IMR-90 (cell line): ENCODE results near the gene ALKBH7. TPM values are rescaled to one million over a fixed set of nuclear protein-coding genes. Genes with fewer than 3 reads are reported as not detected.

Experiments used
- ATAC-seq: fragments of 200-7000 bp; cut with Tn5 transposase; 2 replicates; pipeline ENCODE4 v1.9.1; 2020; ENCODE audit warnings: low read depth, mild to moderate bottlenecking, moderate library complexity
- BruUV-seq: library from RNA; stranded (reverse); fragments of 400-500 nt; replicated peaks from 2 replicates; lab custom pipeline; 2021; lab: Mats Ljungman, UMichigan
- CTCF ChIA-PET: fragments of 300-600 bp; formaldehyde crosslinking; extraction: SDS; loops from one replicate; lab custom pipeline; 2021; ENCODE audit warnings: antibody characterized with exemption; lab: Yijun Ruan, JAX
- POLR2A ChIA-PET: fragments of 300-600 bp; sonication (Branson Sonifier 250); formaldehyde crosslinking; loops from one replicate; lab custom pipeline; 2022; ENCODE audit warnings: antibody characterized with exemption; ENCODE audit not compliant: unreplicated experiment; lab: Charles Lee
- DNase-seq: peaks from one replicate; pipeline ENCODE4 v3.0.0; 2013
- H2AFZ ChIP-seq: replicated peaks from 2 replicates; pipeline ENCODE3; 2013; ENCODE audit warnings: low read length, mild to moderate bottlenecking; ENCODE audit not compliant: poor library complexity
- H2AK5ac ChIP-seq: 2 replicates; pipeline ENCODE4 v1.6.1; 2013; ENCODE audit warnings: low read depth, low read length, inconsistent platforms
- H2AK9ac ChIP-seq: replicated peaks from 2 replicates; pipeline ENCODE3; 2013; ENCODE audit warnings: mild to moderate bottlenecking, low read depth, low read length, moderate library complexity; ENCODE audit not compliant: poor library complexity
- H2BK120ac ChIP-seq: 2 replicates; pipeline ENCODE4 v1.6.1; 2013; ENCODE audit warnings: low read depth, low read length, inconsistent platforms
- H2BK15ac ChIP-seq: 3 replicates; pipeline ENCODE4 v1.6.1; 2013; ENCODE audit warnings: low read depth, low read length, inconsistent platforms
- H2BK20ac ChIP-seq: 2 replicates; pipeline ENCODE4 v1.6.1; 2013; ENCODE audit warnings: low read depth, mild to moderate bottlenecking, inconsistent platforms, low read length, moderate library complexity
- H2BK5ac ChIP-seq: 2 replicates; pipeline ENCODE4 v1.6.1; 2013; ENCODE audit warnings: mild to moderate bottlenecking, low read depth, low read length, inconsistent platforms; ENCODE audit not compliant: poor library complexity, severe bottlenecking
- H3K14ac ChIP-seq: replicated peaks from 2 replicates; pipeline ENCODE4 v1.6.1; 2013; ENCODE audit warnings: low read depth, low read length, inconsistent platforms
- H3K18ac ChIP-seq: 2 replicates; pipeline ENCODE4 v1.6.1; 2013; ENCODE audit warnings: low read depth, low read length, control low read depth
- H3K23ac ChIP-seq: 2 replicates; pipeline ENCODE4 v1.6.1; 2013; ENCODE audit warnings: low read depth, low read length, inconsistent platforms
- H3K27ac ChIP-seq: 2 replicates; pipeline ENCODE4 v1.5.1; 2013; ENCODE audit warnings: mild to moderate bottlenecking, control low read depth, low read length; ENCODE audit not compliant: insufficient read depth
- H3K27me3 ChIP-seq: 2 replicates; pipeline ENCODE4 v1.6.1; 2013; ENCODE audit warnings: low read length; ENCODE audit not compliant: control insufficient read depth, insufficient read depth
- H3K36me3 ChIP-seq: 2 replicates; pipeline ENCODE4 v1.6.1; 2013; ENCODE audit warnings: low read length, mixed read lengths; ENCODE audit not compliant: control insufficient read depth, insufficient read depth
- H3K4ac ChIP-seq: 2 replicates; pipeline ENCODE4 v1.6.1; 2013; ENCODE audit warnings: low read depth, low read length, inconsistent platforms
- H3K4me1 ChIP-seq: 2 replicates; pipeline ENCODE4 v1.6.1; 2013; ENCODE audit warnings: low read length, mixed read lengths; ENCODE audit not compliant: control insufficient read depth, insufficient read depth
- H3K4me2 ChIP-seq: 2 replicates; pipeline ENCODE4 v1.6.1; 2013; ENCODE audit warnings: low read depth, mild to moderate bottlenecking, control low read depth, low read length, moderate library complexity
- H3K4me3 ChIP-seq: 2 replicates; pipeline ENCODE4 v1.5.1; 2013; ENCODE audit warnings: low read depth, mild to moderate bottlenecking, control low read depth, low read length, moderate library complexity; ENCODE audit not compliant: insufficient read depth
- H3K56ac ChIP-seq: 2 replicates; pipeline ENCODE4 v1.6.1; 2013; ENCODE audit warnings: low read length, inconsistent platforms; ENCODE audit not compliant: insufficient read depth; ENCODE audit errors: extremely low read depth
- H3K79me1 ChIP-seq, 2 experiments: 2 replicates each; pipeline ENCODE4 v1.6.1; 2013; ENCODE audit warnings: low read length in 2 of 2, inconsistent platforms in 1 of 2, low read depth in 1 of 2
- H3K9ac ChIP-seq: 2 replicates; pipeline ENCODE4 v1.6.1; 2013; ENCODE audit warnings: low read depth, low read length, control low read depth
- H3K9me1 ChIP-seq: 2 replicates; pipeline ENCODE4 v1.6.1; 2013; ENCODE audit warnings: low read length, inconsistent platforms; ENCODE audit not compliant: insufficient read depth
- H3K9me3 ChIP-seq: 2 replicates; pipeline ENCODE4 v1.6.1; 2013; ENCODE audit warnings: low read length; ENCODE audit not compliant: control insufficient read depth, insufficient read depth
- H4K20me1 ChIP-seq: 2 replicates; pipeline ENCODE4 v1.6.1; 2013; ENCODE audit warnings: low read length, inconsistent platforms; ENCODE audit not compliant: insufficient read depth
- H4K5ac ChIP-seq: 2 replicates; pipeline ENCODE4 v1.6.1; 2013; ENCODE audit warnings: mild to moderate bottlenecking, low read depth, low read length, control low read depth
- H4K8ac ChIP-seq, 2 experiments: 2 replicates each; pipeline ENCODE4 v1.6.1; 2013; ENCODE audit warnings: low read depth in 2 of 2, low read length in 2 of 2, control low read depth in 1 of 2, inconsistent platforms in 1 of 2
- H4K91ac ChIP-seq: 2 replicates; pipeline ENCODE4 v1.6.1; 2013; ENCODE audit warnings: low read depth, low read length, inconsistent platforms; ENCODE audit not compliant: insufficient read depth
- BHLHE40 ChIP-seq: fragments of 150-350 bp; IDR thresholded peaks from 2 replicates; pipeline ENCODE4 v1.6.1; 2016; ENCODE audit warnings: mild to moderate bottlenecking, low read depth, low read length
- CEBPB ChIP-seq: IDR thresholded peaks from 2 replicates; pipeline ENCODE4 v1.6.1; 2012; ENCODE audit warnings: low read depth, low read length, improper control_type of control experiment
- CHD1 ChIP-seq: IDR thresholded peaks from 2 replicates; pipeline ENCODE4 v1.6.1; 2012; ENCODE audit warnings: low read depth, low read length, improper control_type of control experiment
- CTCF ChIP-seq: conservative IDR thresholded peaks from 2 replicates; pipeline ENCODE4 v1.5.1; 2012; ENCODE audit warnings: mild to moderate bottlenecking, low read depth, low read length, improper control_type of control experiment
- ELK1 ChIP-seq: fragments of 150-350 bp; IDR thresholded peaks from 2 replicates; pipeline ENCODE4 v1.6.1; 2016; ENCODE audit warnings: low read depth, mild to moderate bottlenecking, low read length, moderate library complexity, borderline replicate concordance
- FOS ChIP-seq: fragments of 150-350 bp; IDR thresholded peaks from 2 replicates; pipeline ENCODE4 v1.6.1; 2016; ENCODE audit warnings: low read depth, low read length
- MAFK ChIP-seq: IDR thresholded peaks from 2 replicates; pipeline ENCODE4 v1.6.1; 2012; ENCODE audit warnings: low read depth, low read length, improper control_type of control experiment
- MAZ ChIP-seq: IDR thresholded peaks from 2 replicates; pipeline ENCODE4 v1.6.1; 2012; ENCODE audit warnings: low read depth, mild to moderate bottlenecking, low read length, improper control_type of control experiment, moderate library complexity, borderline replicate concordance
- MXI1 ChIP-seq: IDR thresholded peaks from 2 replicates; pipeline ENCODE4 v1.6.1; 2012; ENCODE audit warnings: low read depth, mild to moderate bottlenecking, low read length, moderate library complexity, borderline replicate concordance
- NFE2L2 ChIP-seq: fragments of 150-350 bp; IDR thresholded peaks from 2 replicates; pipeline ENCODE4 v1.6.1; 2016; ENCODE audit warnings: low read depth, mild to moderate bottlenecking, low read length
- POLR2A ChIP-seq: IDR thresholded peaks from 2 replicates; pipeline ENCODE4 v1.6.1; 2012; ENCODE audit warnings: mild to moderate bottlenecking, low read depth, low read length
- RAD21 ChIP-seq: IDR thresholded peaks from 2 replicates; pipeline ENCODE4 v1.6.1; 2012; ENCODE audit warnings: low read length, improper control_type of control experiment
- RCOR1 ChIP-seq: IDR thresholded peaks from 2 replicates; pipeline ENCODE4 v1.6.1; 2012; ENCODE audit warnings: mild to moderate bottlenecking, low read length, improper control_type of control experiment; ENCODE audit not compliant: insufficient replicate concordance
- RFX5 ChIP-seq: IDR thresholded peaks from 2 replicates; pipeline ENCODE4 v1.8.0; 2012; ENCODE audit warnings: low read depth, mild to moderate bottlenecking, low read length, moderate library complexity
- SMC3 ChIP-seq: fragments of 150-350 bp; IDR thresholded peaks from 2 replicates; pipeline ENCODE4 v1.6.1; 2016; ENCODE audit warnings: low read depth, mild to moderate bottlenecking, antibody characterized with exemption, low read length, moderate library complexity
- USF2 ChIP-seq: fragments of 150-350 bp; IDR thresholded peaks from 2 replicates; pipeline ENCODE4 v1.6.1; 2017; ENCODE audit warnings: mild to moderate bottlenecking, antibody characterized with exemption, low read length, low read depth
- WGBS, 2 experiments: methylation state at CpG; one replicate each; pipeline versions ENCODE4 v1.1.5 to v1.1.7; 2013; ENCODE audit warnings: missing lambda C conversion rate in 2 of 2; ENCODE audit not compliant: insufficient read length in 1 of 2; ENCODE audit errors: extremely low coverage in 2 of 2; 5-methylcytosine and 5-hydroxymethylcytosine counted together
- dilution Hi-C: fragments of 300-500 bp; cut with HindIII; formaldehyde crosslinking; loops from one replicate; pipeline ENCODE4 v1.14.3; 2018; ENCODE audit warnings: low sequenced_read_pairs; ENCODE audit not compliant: unreplicated experiment
- in situ Hi-C: fragments of 300-500 bp; cut with MboI; formaldehyde crosslinking; loops from 3 replicates; pipeline ENCODE4 v1.14.3; 2019; ENCODE audit warnings: low sequenced_read_pairs, inconsistent platforms, mixed read lengths
- intact Hi-C: fragments of 100-400 bp; cut with micrococcal nuclease; formaldehyde crosslinking; loops from 2 replicates; pipeline ENCODE4 v1.10.0; 2022
- polyA plus RNA-seq, 3 experiments: library from polyadenylated mRNA; depleted of rRNA; stranded (reverse); fragments of >200 nt; gene quantifications; 2 replicates each; pipeline ENCODE4 v1.2.3, GENCODE V29; 2012; ENCODE audit warnings: low replicate concordance in 1 of 3
- total RNA-seq: library from RNA; depleted of rRNA; stranded (reverse); fragments of >200 nt; gene quantifications from 2 replicates; pipeline ENCODE4 v1.2.3, GENCODE V29; 2012

Gene ALKBH7
- total and polyA plus RNA-seq, 2 of the 4 experiments (the other 2 are of a cell fraction) = 9.3 to 22.5 TPM

- Histone ChIP-seq H3K4ac (no peak overlapping the region), H3K9me3 (no peaks in the 10 kb centered on the region), H3K27ac (no peak overlapping the region), H3K23ac (no peak overlapping the region), H3K36me3 (no peaks in the 10 kb centered on the region), H3K14ac (no peak overlapping the region), H2BK20ac (no peak overlapping the region), H3K56ac (no peak overlapping the region), H3K18ac (no peak overlapping the region), H3K27me3 (no peaks in the 10 kb centered on the region), H2AK5ac (no peak overlapping the region), H2AFZ (no peak overlapping the region), H3K79me1 (peaks cover 0 to 12% of the 10 kb centered on the region in 2 experiments; a peak in 3 of 4 replicates), H2BK120ac (no peak overlapping the region), H3K4me1 (no peaks in the 10 kb centered on the region; the same call in 1 of the 2 replicates), H2BK5ac (no peak overlapping the region), H4K91ac (no peak overlapping the region), H3K4me3 (no peak overlapping the region), H4K20me1 (no peaks in the 10 kb centered on the region), H4K8ac (no peak overlapping the region), H2AK9ac (no peak overlapping the region), H3K9ac (no peak overlapping the region), H4K5ac (no peak overlapping the region), H3K4me2 (no peak overlapping the region), H2BK15ac (no peak overlapping the region), H3K9me1 (no peaks in the 10 kb centered on the region)
- DNase-seq = no peak
- ChIA-PET CTCF (interaction anchor here (0.5 kb wide), 1 partner anchor 12 kb away, joined by 3 read pairs; no protein-coding TSS in a partner anchor), POLR2A (no interaction called here)
- in situ Hi-C loops = no loop called here
- intact Hi-C loops = no loop called here
- ATAC-seq = no peak
- dilution Hi-C loops = no loop called here
- WGBS, 2 experiments = 56% methylated on average over 2 of the region's 14 CpGs; no CpG with 5 or more reads in 1 of the 2 experiments
- TF ChIP-seq RFX5 (no peak), MXI1 (no peak), FOS (no peak), ELK1 (no peak), RCOR1 (no peak), CTCF (no peak), SMC3 (no peak), BHLHE40 (no peak), CHD1 (no peak), RAD21 (no peak), POLR2A (no peak), USF2 (no peak), CEBPB (no peak), MAFK (no peak), NFE2L2 (no peak), MAZ (no peak)
- no TSS peak for BruUV-seq
Observed at GRCh38 chr19:6357174-6357573, 15.4 kb upstream of the ALKBH7 start.
